ENCODE data around the gene LRRD1. TPM values are rescaled to one million over a fixed set of nuclear protein-coding genes. Genes with fewer than 3 reads are reported as not detected.

The LRRD1 gene
- total and polyA plus RNA-seq, 2 of the 8 experiments (the other 6 are each of a cell fraction or from before 2014, with no cell fraction given), result not detected

DNA sequence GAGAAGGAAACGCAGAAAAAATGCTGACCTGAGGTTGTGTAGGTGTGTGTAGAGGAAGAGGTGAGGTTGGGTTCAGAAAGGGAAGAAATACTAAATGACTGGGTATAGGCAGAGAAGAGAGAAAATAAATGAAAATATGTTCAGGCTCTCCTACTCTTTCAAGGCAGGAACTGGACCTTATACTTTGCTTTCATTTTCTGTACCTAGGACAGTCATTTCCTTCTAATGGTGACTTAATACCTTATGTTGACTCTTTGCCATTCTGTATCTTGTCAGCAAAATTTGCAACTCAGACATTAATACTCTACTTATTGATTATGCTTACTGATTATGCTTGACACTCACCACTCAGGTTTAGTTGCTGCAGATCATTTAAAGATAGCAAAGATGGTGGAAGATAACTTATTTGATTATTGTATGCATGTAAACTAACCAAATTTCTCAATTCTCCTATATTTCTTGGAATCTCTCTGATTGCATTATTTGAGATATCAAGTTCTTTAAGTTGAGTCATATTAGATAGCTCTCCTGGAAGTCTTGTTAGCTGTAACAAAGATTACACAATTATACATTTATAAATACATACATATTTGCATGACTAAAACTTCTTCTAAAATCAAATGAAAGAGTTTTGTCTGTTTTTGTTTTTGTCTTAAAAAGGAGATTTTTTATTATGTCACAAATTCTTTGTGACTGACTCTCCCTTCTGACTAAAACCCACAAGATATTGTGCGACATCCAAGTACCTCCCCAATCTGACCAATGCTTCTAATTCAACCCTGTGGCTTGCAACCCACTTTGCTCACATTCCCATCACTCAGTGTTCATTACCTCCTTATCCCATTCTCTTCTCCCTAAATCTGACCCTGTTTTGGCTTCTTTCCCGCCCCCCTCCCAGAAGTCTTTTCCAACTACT is 20.0 kb downstream of the LRRD1 start (continued):
- TF ChIP-seq SRF (IDR thresholded peaks at IDR 0.05; ENCODE audit: low read depth, low read length) (no peak), SIN3A (conservative IDR thresholded peaks at IDR 0.05 in 1 of 2, IDR thresholded peaks at IDR 0.05 in 1 of 2; ENCODE audit: low read depth in 1 of 2, low read length in 2 of 2) (no peak), PHF8 (conservative IDR thresholded peaks at IDR 0.05; ENCODE audit: low read depth, low read length) (no peak), NRF1 (IDR thresholded peaks at IDR 0.05; ENCODE audit: low read depth, low read length) (no peak), RXRA (IDR thresholded peaks at IDR 0.05; ENCODE audit: insufficient read depth, low read depth, low read length) (no peak)
